ENCODE results near the gene KCNH1.

DNA sequence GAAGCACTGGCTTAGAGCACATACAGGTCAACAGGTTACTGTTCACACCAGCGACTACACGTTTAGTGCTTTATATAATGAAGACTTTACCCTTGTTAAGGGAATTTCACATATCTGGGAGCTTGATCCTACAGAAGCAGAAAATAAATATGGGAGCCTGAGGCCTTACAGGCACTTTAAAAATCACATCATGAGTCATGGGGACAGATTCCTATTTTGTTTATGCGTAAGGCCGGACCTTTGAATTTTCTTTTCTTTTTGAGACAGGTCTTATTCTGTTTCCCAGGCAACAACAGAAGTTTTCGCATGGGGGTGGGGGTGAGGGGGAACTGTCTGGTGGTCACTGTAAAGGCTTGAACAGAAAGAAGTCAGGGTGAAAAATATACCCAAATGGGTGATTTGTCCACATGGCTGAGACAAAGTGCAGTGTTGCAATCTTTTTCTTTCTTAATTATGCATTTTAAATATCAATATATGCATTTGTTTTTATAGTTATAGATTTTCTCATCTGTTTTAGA lies 276.7 kb downstream of the KCNH1 start:
- TF ChIP-seq, protein P1, sequence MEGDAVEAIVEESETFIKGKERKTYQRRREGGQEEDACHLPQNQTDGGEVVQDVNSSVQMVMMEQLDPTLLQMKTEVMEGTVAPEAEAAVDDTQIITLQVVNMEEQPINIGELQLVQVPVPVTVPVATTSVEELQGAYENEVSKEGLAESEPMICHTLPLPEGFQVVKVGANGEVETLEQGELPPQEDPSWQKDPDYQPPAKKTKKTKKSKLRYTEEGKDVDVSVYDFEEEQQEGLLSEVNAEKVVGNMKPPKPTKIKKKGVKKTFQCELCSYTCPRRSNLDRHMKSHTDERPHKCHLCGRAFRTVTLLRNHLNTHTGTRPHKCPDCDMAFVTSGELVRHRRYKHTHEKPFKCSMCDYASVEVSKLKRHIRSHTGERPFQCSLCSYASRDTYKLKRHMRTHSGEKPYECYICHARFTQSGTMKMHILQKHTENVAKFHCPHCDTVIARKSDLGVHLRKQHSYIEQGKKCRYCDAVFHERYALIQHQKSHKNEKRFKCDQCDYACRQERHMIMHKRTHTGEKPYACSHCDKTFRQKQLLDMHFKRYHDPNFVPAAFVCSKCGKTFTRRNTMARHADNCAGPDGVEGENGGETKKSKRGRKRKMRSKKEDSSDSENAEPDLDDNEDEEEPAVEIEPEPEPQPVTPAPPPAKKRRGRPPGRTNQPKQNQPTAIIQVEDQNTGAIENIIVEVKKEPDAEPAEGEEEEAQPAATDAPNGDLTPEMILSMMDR (IDR thresholded peaks at IDR 0.05): no peak
- TF ChIP-seq POLR2A (IDR thresholded peaks at IDR 0.05): no peak

All from lower leg skin (tissue), 3 donors.